Stromal cell of bone marrow (primary cell): ENCODE results near the gene HIGD2A.
A peak's percentile ranks its signal among the peaks of the same experiment; 100 is the strongest.

ENCODE experiments used
- DNase-seq: peaks from one replicate; pipeline ENCODE4 v3.0.0-alpha.2; 2012; ENCODE audit warnings: low read depth

The HIGD2A gene

GRCh38 chr5:176388444-176389134, at the start of gene HIGD2A, which contains the start of gene NOP16:
Gene HIGD2A (plus strand): TSS chr5:176388751. CDS start chr5:176388820, 69 bp downstream.
Gene NOP16 (minus strand): TSS chr5:176388598. CDS start chr5:176388539, 59 bp downstream.
- peak; percentile 98 for DNase-seq

GRCh38 chr5:176339304-176339703, 49.2 kb upstream of the HIGD2A start:
- DNase-seq: no peak

- no peak for DNase-seq
Observed at GRCh38 chr5:176341325-176342157, 47.0 kb upstream of the HIGD2A start.

- no peak for DNase-seq
Observed at GRCh38 chr5:176342158-176342483, 46.4 kb upstream of the HIGD2A start.

GRCh38 chr5:176342766-176343458, 45.6 kb upstream of the HIGD2A start:
- DNase-seq: no peak

- DNase-seq: no peak
Observed at GRCh38 chr5:176350416-176350815, 38.1 kb upstream of the HIGD2A start.

- no peak for DNase-seq
Observed at GRCh38 chr5:176352116-176352878, 36.3 kb upstream of the HIGD2A start.

GRCh38 chr5:176353533-176353932, 35.0 kb upstream of the HIGD2A start:
- no peak for DNase-seq

GRCh38 chr5:176355400-176356178, 33.0 kb upstream of the HIGD2A start:
- DNase-seq: no peak

GRCh38 chr5:176356179-176356566, 32.4 kb upstream of the HIGD2A start:
- no peak for DNase-seq

- DNase-seq: no peak
Observed at GRCh38 chr5:176359658-176360057, 28.9 kb upstream of the HIGD2A start.

- DNase-seq: no peak
Observed at GRCh38 chr5:176360894-176361436, 27.6 kb upstream of the HIGD2A start.

- DNase-seq: peak; percentile 81
Observed at GRCh38 chr5:176361437-176362232, 26.9 kb upstream of the HIGD2A start, which contains the start of gene KIAA1191. Gene KIAA1191 (minus strand): TSS chr5:176361764. CDS start chr5:176359508, 2,256 bp downstream.

GRCh38 chr5:176362233-176362490, 26.4 kb upstream of the HIGD2A start:
- no peak for DNase-seq

- no peak for DNase-seq
Observed at GRCh38 chr5:176364765-176365350, 23.7 kb upstream of the HIGD2A start.

GRCh38 chr5:176365351-176366231, 23.0 kb upstream of the HIGD2A start, which contains the start of gene ARL10:
Gene ARL10 (plus strand): TSS chr5:176365487. CDS start chr5:176365564, 77 bp downstream.
- DNase-seq: peak; percentile 21

- DNase-seq: no peak
Observed at GRCh38 chr5:176366232-176366894, 22.2 kb upstream of the HIGD2A start.

GRCh38 chr5:176368726-176369125, 19.8 kb upstream of the HIGD2A start:
- DNase-seq: no peak
